Upper lobe of left lung (tissue), 6 donors: ENCODE measurements around the gene SLC6A3. TPM values are rescaled to one million over a fixed set of nuclear protein-coding genes. Genes with fewer than 3 reads are reported as not detected.

Source experiments
- ATAC-seq, 2 donors: fragments of 200-7000 bp; cut with Tn5 transposase; one replicate each; pipeline ENCODE4 v1.9.1; 2022; ENCODE audit warnings: mild to moderate bottlenecking in 2 of 2, moderate library complexity in 2 of 2; ENCODE audit not compliant: low FRiP score in 2 of 2
- DNase-seq, 2 donors: peaks; one replicate each; pipeline ENCODE4 v3.0.0-alpha.2; 2019 to 2020
- H3K27ac ChIP-seq, 4 donors: fragments of 200-600 bp; sonication (generic); one replicate each; pipeline ENCODE4 v1.5.1; 2016 to 2019
- H3K27me3 ChIP-seq, 4 donors: fragments of 200-600 bp; sonication (generic); one replicate each; pipeline ENCODE4 v1.5.1; 2017 to 2019
- H3K36me3 ChIP-seq, 4 donors: fragments of 200-600 bp; sonication (generic); one replicate each; pipeline ENCODE4 v1.5.1; 2016 to 2019
- H3K4me1 ChIP-seq, 4 donors: fragments of 200-600 bp; sonication (generic); one replicate each; pipeline ENCODE4 v1.5.1; 2018 to 2019
- H3K4me3 ChIP-seq, 4 donors: fragments of 200-600 bp; sonication (generic); one replicate each; pipeline ENCODE4 v1.5.1; 2017 to 2019; ENCODE audit warnings: mild to moderate bottlenecking in 2 of 4, moderate library complexity in 1 of 4
- H3K9me3 ChIP-seq, 4 donors: fragments of 200-600 bp; sonication (generic); one replicate each; pipeline ENCODE4 v1.5.1; 2018 to 2019
- EP300 ChIP-seq, 4 donors: sonication (generic); formaldehyde crosslinking; IDR thresholded peaks; one replicate each; pipeline ENCODE4 v1.5.1; 2017; ENCODE audit warnings: antibody characterized with exemption in 4 of 4, control low read depth in 2 of 4
- POLR2A ChIP-seq, 4 donors: fragments of 450-650 bp; IDR thresholded peaks; one replicate each; pipeline ENCODE4 v1.5.1; 2016 to 2017; ENCODE audit warnings: antibody characterized with exemption in 4 of 4, mild to moderate bottlenecking in 2 of 4
- POLR2AphosphoS5 ChIP-seq, 2 donors: sonication (generic); formaldehyde crosslinking; IDR thresholded peaks; one replicate each; pipeline ENCODE4 v1.5.1; 2017; ENCODE audit warnings: antibody characterized with exemption in 2 of 2
- WGBS, 2 donors: methylation state at CpG; one replicate each; pipeline ENCODE4 v1.1.5; 2017 to 2018; 5-methylcytosine and 5-hydroxymethylcytosine counted together
- total RNA-seq, 6 donors: library from RNA; depleted of rRNA in 4 of 6; stranded (reverse); fragments of >200 nt in 4 of 6; gene quantifications; one replicate each; pipeline versions ENCODE4 v1.1.0 to v1.2.1, GENCODE V29; 2016 to 2021
- TF ChIP-seq, protein P1 (sequence below), 6 experiments: fragments of 450-650 bp in 4 of 6; fragments of 200-600 bp in 2 of 6; sonication (generic) in 2 of 6; IDR thresholded peaks; one replicate each; pipeline ENCODE4 v1.5.1; 2016 to 2019; ENCODE audit warnings: antibody characterized with exemption in 6 of 6
- donor health status: DM: no; HTN: no; CAD: no; lungs with moderate emphysema.
- donor health status: DM: no; HTN: yes; CAD: no; lungs with severe emphysema.

The SLC6A3 gene
- 1 to 10 TPM in 1 of 6 donors, under 1 TPM in 3, not detected in 2; 0.15 to 1.2 (median 0.36) TPM for total RNA-seq

DNA sequence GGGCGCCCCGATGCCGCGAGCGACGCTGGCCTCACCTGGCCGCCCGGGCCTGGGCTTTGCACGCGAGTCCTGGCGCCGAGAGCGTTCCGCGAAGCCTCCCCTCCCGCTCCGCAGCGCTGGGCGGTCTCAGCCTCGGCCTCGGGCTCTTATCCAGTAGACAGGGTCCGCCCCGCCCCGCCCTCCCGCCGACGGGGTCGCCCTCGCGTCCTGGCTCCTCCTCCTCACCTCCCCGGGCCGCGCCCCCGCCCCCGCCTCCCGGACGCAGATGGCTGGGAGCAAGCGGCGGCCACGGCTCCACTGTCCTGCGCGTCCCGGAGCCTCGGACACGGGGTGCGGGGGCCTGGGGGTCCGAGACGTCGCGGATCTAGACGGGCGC, at the start of gene SLC6A3:
Gene SLC6A3, minus strand, starts transcription at position 128 of the 376 bp plus-strand sequence. CDS start 2,243 bp downstream, outside the sequence.
- peak in 1 of 2 donors; percentile 59 for ATAC-seq
- Histone ChIP-seq H3K4me3 (peak within 1 kb of the TSS in 3 of 4 donors; percentile 15 to 23 (median 16)), H3K9me3 (no peaks in the 10 kb centered on the region)

DNA sequence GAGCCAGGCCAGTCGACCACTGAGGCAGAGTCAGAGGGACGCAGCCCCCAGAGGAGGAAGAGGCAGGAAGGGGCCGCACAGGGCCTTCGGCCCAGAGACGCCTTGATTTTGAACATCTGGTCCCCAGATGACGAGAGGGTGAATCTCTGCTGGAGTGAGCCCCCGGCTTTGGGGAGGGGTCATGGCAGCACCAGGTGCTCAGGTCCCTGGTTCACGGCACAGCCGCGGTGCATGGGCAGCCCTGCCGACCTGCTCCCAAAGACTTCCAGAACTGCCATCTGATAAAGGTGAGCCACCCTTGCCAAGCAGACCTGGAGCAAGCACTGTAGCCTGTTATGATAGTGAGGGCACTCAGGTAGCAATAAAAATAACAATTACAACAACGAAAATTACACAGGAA, 48.7 kb upstream of the SLC6A3 start:
- Histone ChIP-seq H3K9me3 (no peaks in the 10 kb centered on the region), H3K4me3 (no peak overlapping the region), H3K27me3 (no peaks in the 10 kb centered on the region), H3K4me1 (peaks cover 10 to 29% (median 19%) of the 10 kb centered on the region in 4 donors), H3K36me3 (peaks cover 0 to 83% (median 61%) of the 10 kb centered on the region in 4 donors), H3K27ac (peak overlapping the region in 3 of 4 donors; percentile 47 to 85 (median 81))
- 87 to 88% methylated on average over 12 of the region's 12 CpGs for WGBS, 2 donors
- DNase-seq, result peak in 1 of 2 donors; percentile 50
- TF ChIP-seq POLR2AphosphoS5 (IDR thresholded peaks at IDR 0.05) (no peak), EP300 (IDR thresholded peaks at IDR 0.05) (no peak), POLR2A (IDR thresholded peaks at IDR 0.05) (no peak)
- TF ChIP-seq, protein P1, sequence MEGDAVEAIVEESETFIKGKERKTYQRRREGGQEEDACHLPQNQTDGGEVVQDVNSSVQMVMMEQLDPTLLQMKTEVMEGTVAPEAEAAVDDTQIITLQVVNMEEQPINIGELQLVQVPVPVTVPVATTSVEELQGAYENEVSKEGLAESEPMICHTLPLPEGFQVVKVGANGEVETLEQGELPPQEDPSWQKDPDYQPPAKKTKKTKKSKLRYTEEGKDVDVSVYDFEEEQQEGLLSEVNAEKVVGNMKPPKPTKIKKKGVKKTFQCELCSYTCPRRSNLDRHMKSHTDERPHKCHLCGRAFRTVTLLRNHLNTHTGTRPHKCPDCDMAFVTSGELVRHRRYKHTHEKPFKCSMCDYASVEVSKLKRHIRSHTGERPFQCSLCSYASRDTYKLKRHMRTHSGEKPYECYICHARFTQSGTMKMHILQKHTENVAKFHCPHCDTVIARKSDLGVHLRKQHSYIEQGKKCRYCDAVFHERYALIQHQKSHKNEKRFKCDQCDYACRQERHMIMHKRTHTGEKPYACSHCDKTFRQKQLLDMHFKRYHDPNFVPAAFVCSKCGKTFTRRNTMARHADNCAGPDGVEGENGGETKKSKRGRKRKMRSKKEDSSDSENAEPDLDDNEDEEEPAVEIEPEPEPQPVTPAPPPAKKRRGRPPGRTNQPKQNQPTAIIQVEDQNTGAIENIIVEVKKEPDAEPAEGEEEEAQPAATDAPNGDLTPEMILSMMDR (IDR thresholded peaks at IDR 0.05), result no peak
- no peak for ATAC-seq

More for the DNA sequence above, at the start of gene SLC6A3:
- H3K36me3 ChIP-seq, result no peaks in the 10 kb centered on the region
- WGBS, 2 donors, result 0% methylated on average over 5 of the region's 52 CpGs; no CpG with 5 or more reads in 1 of the 2 donors
- H3K27ac ChIP-seq, result no peak within 1 kb of the TSS
- peaks cover 14 to 23% (median 16%) of the 10 kb centered on the region in 4 donors for H3K4me1 ChIP-seq
- H3K27me3 ChIP-seq, result peaks cover 1 to 44% (median 21%) of the 10 kb centered on the region in 4 donors
- peak in 1 of 2 donors; percentile 89 for DNase-seq
- TF ChIP-seq POLR2AphosphoS5 (IDR thresholded peaks at IDR 0.05) (no peak), EP300 (IDR thresholded peaks at IDR 0.05) (no peak), POLR2A (IDR thresholded peaks at IDR 0.05) (no peak)
- TF ChIP-seq, protein P1 (IDR thresholded peaks at IDR 0.05), result no peak

DNA sequence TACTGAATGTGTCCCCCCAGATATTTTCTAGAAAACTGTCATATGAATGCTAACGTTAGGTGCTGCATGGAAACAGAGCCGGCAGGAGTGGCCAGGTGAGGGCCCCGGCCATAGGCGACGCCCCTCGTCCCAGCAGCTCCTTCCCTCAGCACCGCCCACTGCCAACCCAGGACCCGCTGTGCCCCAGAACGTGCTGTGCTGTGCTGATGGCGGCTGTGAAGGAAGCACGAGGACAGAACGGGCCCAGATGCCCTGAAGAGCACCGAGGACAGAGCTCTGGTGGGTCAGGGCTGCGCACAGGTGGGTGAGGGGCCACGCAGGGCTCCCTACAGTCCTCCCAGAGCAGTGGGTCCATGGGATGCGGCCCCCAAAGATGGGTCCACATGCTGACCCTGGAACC, 48.2 kb upstream of the SLC6A3 start:
- H3K9me3 ChIP-seq, result no peaks in the 10 kb centered on the region
- ATAC-seq, result no peak
- peaks cover 0 to 84% (median 65%) of the 10 kb centered on the region in 4 donors for H3K36me3 ChIP-seq
- no peaks in the 10 kb centered on the region for H3K27me3 ChIP-seq
- H3K4me1 ChIP-seq, result peaks cover 10 to 27% (median 18%) of the 10 kb centered on the region in 4 donors
- H3K27ac ChIP-seq, result no peak overlapping the region
- no peak for TF ChIP-seq POLR2A (IDR thresholded peaks at IDR 0.05)
- TF ChIP-seq POLR2AphosphoS5 (IDR thresholded peaks at IDR 0.05), result no peak
- no peak for TF ChIP-seq EP300 (IDR thresholded peaks at IDR 0.05)
- TF ChIP-seq, protein P1 (IDR thresholded peaks at IDR 0.05), result no peak
- no peak overlapping the region for H3K4me3 ChIP-seq
- peak in 1 of 2 donors; percentile 60 for DNase-seq
- WGBS, 2 donors, result 93 to 95% methylated on average over 11 to 16 of the region's 16 CpGs

DNA sequence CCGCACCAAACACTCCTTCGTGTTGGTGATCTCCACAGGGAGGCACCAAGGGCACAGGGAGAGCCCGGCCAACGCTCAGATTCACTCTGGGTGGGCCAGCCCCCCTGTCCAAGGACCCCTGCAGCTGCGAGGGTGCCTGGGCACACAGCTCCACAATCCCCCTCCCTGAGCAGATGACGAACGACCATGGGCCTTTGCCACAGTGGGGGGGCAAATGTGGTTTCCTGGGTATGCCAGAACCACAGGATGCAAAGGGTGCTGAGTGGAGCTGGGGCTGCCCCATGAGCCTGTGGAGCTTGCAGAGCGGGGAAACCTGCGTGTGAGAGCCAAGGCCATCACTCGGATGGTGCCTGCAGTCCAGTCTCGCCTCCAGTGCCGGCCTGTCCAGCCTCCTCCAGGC, 47.5 kb upstream of the SLC6A3 start:
- 85 to 100% methylated on average over 1 to 12 of the region's 12 CpGs for WGBS, 2 donors
- Histone ChIP-seq H3K9me3 (no peaks in the 10 kb centered on the region), H3K4me3 (no peak overlapping the region), H3K27me3 (no peaks in the 10 kb centered on the region), H3K4me1 (peaks cover 10 to 24% (median 15%) of the 10 kb centered on the region in 4 donors), H3K27ac (no peak overlapping the region), H3K36me3 (peaks cover 0 to 86% (median 69%) of the 10 kb centered on the region in 4 donors)
- TF ChIP-seq POLR2A (IDR thresholded peaks at IDR 0.05), result no peak
- no peak for TF ChIP-seq EP300 (IDR thresholded peaks at IDR 0.05)
- TF ChIP-seq, protein P1 (IDR thresholded peaks at IDR 0.05), result no peak
- TF ChIP-seq POLR2AphosphoS5 (IDR thresholded peaks at IDR 0.05), result no peak
- ATAC-seq (no peak), DNase-seq (no peak)

DNA sequence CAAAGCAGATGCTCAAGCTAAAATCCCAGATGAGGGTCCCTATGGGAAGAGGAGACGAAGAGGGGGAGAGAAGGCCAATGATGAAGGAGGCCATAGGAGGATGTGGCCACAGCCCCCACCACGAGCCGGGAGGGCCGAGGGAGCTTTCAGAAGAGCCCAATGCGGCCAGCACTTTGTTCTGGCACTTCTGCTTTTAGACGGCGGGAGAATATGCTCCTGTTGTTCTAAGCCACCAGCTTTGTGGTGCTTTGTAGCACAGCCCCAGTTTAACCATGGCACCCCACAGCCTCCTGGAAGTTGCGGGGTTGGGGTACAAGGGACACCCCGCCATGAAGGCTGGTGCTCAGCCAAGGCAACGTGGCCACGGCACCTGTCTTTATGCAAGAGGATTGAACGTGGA, 45.1 kb upstream of the SLC6A3 start:
- TF ChIP-seq, protein P1 (IDR thresholded peaks at IDR 0.05), result no peak
- TF ChIP-seq EP300 (IDR thresholded peaks at IDR 0.05), result no peak
- no peak for TF ChIP-seq POLR2AphosphoS5 (IDR thresholded peaks at IDR 0.05)
- no peak for TF ChIP-seq POLR2A (IDR thresholded peaks at IDR 0.05)
- no peaks in the 10 kb centered on the region for H3K9me3 ChIP-seq
- no peak overlapping the region for H3K27ac ChIP-seq
- peaks cover 15 to 100% (median 89%) of the 10 kb centered on the region in 4 donors for H3K36me3 ChIP-seq
- H3K27me3 ChIP-seq, result no peaks in the 10 kb centered on the region
- DNase-seq (no peak), ATAC-seq (no peak)
- peaks cover 2 to 7% (median 5%) of the 10 kb centered on the region in 4 donors for H3K4me1 ChIP-seq
- H3K4me3 ChIP-seq, result no peak overlapping the region
- 80 to 81% methylated on average over 12 of the region's 12 CpGs for WGBS, 2 donors
